GM19099 (cell line): ENCODE data around the gene GBP4.

Experiments
- POLR2A ChIP-seq: IDR thresholded peaks from 3 replicates; pipeline ENCODE4 v1.6.1; 2011; ENCODE audit warnings: low read depth; ENCODE audit not compliant: insufficient read length; ENCODE audit errors: extremely low read depth

GBP4 gene

DNA sequence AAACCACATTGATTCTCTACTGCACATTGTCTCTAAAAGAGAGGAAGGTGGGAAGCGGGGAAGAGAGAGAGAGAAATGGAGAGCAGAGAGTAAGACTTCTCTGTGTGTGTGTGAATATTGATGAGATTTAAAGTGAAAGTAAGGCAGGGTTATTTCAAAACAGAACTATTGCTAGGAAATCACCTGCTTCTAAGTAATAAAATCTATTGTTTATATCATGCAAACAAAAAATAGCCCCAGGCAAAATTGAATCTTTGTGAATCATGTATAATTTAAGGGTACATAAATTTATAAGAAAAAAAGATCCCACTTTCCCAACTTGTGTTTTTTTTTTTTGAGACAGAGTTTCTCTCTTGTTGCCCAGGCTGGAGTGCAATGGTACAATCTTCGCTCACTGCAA lies 21.8 kb downstream of the GBP4 start:
- no peak for TF ChIP-seq POLR2A

DNA sequence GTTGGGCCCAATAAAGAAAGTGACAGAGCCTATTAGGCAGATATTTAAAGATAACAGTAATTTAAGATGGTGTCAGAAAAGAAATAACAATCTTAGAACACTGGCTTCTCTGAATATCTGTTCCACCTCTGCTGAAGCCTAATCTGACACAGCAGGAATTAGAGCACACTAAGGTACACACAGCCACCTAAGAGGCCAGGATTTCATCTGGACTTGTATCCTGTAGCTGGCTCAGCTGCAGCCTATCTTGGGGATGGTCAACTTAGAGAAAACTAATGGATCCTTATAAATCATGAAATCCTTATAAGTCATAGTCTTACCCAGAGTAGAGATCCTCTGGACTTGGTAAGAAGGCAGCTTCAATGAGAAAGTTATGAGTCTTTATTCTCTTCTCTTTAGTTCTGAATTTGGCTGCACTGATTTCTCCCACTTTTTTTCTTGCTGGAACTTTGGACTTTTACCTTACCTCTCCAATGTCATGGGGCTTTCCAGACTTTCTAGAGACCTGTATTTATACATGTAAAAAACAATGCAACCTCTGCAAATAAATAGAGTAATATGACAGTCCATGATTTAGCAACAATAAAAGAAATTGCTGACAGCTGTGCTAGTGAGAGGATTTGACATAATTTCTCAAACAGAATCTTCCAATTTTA lies 23.0 kb downstream of the GBP4 start, which contains the start of gene GBP7:
Gene GBP7 (minus strand): TSS at position 403 of the 656 bp plus-strand sequence. CDS start 4,068 bp downstream, outside the sequence.
- no peak for TF ChIP-seq POLR2A

DNA sequence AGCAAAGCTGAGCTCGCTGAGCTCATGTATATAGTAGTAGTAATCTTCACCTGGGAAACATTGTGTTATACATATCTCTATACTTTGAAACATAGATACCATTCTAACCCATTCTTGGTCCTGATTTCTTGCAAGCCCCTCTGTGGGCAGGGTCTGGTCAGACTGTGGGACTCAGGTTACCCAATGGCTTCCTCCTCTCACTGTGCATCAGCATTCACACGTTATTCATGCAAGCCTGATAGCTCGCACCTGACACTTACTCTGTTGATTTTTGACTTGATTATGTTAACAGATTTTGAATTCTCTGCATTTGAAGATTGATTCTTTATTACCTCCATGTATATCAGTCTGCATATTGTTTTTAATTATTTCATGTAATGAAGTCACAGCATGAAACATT lies 24.3 kb downstream of the GBP4 start:
- TF ChIP-seq POLR2A = no peak

DNA sequence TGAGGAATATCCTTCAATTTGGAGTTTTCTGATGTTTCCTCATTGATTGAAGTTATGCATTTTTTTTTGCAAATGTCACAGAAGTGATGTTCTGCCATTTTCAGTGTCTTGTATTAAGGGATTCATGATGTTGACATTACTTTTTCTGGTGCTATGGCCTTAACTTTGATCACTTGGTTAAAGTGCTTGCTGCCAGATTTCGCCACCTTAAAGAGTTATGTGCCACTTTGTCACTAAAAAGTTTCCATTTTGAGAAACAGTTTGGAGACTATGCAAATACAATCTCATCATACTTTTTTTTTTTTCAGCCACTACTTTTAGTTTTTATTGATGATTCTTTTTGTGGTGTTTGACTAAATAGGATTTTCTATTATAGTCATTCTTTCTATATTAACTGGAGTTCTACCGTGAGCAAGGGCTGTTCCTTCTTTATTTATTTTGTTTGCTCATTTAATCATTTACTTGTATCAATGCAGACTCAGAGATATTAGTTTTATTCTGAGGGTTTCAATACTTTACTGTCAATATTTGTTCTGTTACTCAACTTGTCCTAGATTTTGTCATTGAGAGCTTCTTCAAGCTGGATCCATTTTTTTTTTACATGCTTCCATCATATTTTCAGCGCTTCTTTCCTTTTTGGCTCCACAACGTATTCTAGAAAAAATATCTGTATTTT lies 26.1 kb downstream of the GBP4 start:
- no peak for TF ChIP-seq POLR2A

DNA sequence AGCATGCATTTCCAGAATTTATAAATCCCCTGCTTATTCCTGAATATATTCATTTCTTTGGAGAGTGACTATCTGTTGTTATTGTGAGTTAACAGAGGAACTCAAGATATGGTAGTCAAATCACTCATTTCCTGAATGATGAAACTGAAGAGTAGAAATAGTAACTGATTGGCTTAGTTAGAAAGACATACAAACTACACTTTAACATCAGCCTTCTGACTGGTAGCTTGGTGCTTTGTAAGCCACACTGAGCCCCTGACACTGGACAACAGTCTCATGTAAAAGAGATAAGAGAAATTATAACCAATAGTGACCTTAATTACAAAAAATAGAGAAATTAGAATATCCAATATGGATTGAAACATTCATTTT lies 27.7 kb downstream of the GBP4 start:
- TF ChIP-seq POLR2A = no peak

DNA sequence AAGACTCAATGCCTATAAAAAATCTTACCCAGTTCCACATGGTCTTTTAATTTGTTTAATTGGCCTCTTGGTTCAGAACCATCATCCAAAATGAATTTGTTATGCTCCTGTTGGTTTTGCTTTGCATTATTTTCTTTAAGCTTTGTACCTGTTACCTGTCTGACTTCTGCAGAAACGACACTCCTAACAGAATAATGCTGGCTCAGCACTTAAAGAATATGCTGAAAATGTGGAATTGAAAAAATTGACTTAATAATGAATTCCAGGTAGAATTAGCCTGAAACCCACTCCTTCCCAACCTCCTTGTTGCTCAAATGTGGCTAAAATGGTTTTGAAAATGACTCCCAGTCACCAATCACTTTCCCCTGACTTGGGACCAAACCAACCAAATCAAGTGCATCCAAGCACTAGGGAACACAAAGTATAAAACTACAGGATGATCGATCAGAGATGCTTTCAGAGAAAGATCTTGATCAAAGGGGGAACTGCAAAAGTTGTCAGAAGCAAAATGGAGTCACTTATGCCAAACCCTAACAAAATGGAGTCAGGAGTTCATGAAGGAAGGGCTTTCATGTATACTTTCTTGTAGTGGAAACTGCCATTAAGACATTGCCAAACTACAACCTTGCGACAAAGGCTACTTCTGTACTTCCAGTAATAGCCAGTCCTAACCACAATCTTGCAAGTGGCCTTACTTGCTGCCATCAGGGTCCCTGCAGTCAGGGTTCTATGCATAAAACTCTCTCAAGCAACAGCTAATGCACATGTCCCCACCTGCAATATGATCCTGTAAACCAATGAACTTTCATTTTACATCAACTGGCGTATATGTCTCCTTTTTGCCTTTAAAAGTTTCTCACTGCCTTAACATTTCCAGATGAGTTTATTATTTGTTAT lies 28.3 kb downstream of the GBP4 start:
- TF ChIP-seq POLR2A = no peak

DNA sequence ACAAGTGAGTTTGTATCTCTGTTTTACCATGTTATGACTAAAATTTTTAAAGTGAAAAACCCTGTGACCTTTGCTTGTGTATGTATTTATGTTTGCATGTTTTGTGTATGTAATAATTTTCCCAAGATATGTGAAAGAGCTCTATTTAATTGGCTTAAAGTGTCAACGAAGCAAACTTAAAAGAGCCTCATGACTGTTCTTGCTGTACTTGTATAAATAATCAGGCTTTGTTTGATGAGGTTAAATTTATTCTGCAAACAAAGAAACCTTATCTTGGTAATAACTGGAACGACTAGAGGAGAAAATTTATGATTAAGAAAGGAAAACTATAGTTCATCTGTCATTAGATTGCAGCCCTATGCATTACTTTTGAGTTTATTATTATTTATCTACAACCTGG lies 29.6 kb downstream of the GBP4 start:
- no peak for TF ChIP-seq POLR2A

DNA sequence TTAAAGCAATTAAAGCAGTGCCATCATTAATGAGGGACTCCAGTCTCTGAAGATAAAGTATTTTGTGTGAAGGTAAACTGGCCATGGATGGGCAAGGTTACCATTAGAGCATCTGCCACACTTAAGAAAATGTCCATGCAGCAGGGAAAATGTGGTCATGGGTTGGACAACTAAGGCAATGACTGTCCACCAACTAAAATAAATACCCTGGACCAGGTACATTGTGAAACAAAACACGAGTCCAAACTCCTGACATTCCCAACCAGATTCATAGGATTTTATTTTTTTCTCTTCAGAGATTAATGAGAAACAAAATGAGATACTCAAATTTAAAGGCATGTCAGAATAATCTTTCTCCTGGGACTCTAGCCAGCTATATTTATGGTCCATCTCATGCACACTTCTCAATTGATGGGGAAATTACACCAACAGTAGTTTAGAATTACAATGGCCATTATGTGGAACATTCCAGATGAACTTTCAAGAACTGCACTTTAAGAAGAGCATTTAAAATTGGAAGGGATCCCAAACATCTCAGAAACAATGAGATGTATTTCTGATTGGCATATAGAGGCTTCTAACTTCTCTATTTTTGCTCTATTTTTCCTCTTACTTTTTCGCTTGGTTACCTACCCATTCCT lies 31.0 kb downstream of the GBP4 start:
- no peak for TF ChIP-seq POLR2A

DNA sequence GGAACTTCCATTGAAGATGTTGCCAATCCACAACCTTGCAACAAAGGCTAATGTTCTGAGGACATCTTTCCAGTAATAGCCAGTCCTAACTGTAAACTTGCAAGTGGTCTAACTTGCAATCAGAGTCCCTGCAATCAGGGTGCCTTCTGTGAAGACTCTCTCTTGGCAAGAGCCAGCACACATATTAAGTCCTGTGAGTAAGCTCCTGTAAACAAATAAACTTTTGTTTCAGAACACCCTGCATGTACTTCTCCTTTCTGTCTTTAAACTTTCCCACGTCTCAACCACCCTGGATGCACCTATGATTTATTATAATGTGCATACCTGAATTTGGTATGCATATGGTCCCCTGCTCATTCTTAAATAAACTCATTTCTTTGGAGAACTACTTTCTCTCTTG lies 32.0 kb downstream of the GBP4 start:
- TF ChIP-seq POLR2A = no peak

DNA sequence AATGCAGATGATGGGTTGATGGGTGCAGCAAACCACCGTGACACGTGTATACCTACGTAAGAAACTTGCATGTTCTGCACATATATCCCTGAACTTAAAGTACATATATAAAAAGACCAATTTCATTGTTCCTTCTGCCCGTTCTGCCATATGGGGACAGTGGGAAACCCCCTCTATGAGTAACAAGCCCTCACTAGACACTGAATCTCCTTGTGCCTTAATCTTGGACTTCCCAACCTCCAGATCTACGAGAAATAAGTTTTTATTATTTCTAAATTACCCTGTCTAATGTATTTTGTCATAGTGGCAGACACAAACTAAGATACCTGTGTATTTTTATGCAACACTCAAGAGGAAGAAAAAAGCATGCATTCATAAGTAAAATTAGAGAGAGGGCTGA lies 32.9 kb downstream of the GBP4 start:
- TF ChIP-seq POLR2A = no peak

DNA sequence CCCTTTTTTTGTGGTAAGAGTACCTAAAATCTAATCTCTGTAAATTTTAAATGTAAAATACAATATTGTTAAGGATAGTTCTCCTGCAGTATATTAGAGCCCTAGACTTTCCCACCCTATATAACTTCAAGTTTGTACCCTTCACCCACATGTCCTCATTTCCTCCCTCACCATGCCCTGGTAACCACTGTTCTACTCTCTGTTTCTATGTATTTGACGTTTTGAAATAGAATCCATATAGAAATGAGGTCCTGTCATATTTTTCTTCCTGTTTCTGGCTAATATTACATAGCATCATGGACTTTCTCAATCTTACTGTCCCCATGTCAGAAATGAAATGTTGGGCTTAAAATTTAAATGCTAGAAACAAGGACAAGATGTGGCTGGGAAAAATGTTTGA lies 47.7 kb downstream of the GBP4 start:
- TF ChIP-seq POLR2A = no peak

DNA sequence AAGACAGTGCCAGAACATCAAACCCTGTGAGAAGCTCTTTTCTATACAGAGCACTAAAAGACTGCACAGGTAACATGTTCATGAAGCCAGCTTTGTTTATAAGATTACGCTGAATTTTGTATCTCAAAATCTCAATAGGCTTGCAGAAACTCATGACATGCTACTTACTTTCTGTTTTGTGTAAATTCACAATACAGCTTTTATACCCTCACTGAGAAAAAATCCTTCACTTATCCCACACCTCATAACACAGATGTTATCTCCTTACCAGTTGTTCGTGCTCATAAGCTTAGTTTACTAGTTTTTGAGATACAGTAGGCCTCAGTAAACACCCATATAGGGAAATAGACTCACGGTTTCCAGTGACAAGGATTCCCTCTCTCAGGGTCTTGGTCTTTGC lies 48.8 kb downstream of the GBP4 start:
- no peak for TF ChIP-seq POLR2A

DNA sequence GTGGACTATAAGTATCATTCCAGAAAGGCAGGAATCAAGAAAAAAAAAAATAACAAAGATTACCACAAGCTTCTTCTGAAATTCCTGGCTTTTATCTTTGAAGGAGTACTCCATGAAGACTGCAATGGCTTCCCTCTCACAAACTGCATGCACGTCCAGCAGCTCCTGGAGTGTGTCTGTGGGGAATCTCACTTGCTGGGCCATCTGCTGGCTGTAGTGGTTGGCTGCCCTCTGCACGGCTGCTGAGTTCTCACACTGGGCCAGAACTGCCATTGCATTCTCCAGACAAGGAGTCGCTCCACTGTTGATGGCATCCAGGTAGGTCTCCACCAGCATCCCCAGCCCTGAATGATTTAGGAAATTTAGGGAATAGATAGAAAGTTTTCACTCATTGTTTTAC lies 49.5 kb downstream of the GBP4 start:
- TF ChIP-seq POLR2A = no peak

DNA sequence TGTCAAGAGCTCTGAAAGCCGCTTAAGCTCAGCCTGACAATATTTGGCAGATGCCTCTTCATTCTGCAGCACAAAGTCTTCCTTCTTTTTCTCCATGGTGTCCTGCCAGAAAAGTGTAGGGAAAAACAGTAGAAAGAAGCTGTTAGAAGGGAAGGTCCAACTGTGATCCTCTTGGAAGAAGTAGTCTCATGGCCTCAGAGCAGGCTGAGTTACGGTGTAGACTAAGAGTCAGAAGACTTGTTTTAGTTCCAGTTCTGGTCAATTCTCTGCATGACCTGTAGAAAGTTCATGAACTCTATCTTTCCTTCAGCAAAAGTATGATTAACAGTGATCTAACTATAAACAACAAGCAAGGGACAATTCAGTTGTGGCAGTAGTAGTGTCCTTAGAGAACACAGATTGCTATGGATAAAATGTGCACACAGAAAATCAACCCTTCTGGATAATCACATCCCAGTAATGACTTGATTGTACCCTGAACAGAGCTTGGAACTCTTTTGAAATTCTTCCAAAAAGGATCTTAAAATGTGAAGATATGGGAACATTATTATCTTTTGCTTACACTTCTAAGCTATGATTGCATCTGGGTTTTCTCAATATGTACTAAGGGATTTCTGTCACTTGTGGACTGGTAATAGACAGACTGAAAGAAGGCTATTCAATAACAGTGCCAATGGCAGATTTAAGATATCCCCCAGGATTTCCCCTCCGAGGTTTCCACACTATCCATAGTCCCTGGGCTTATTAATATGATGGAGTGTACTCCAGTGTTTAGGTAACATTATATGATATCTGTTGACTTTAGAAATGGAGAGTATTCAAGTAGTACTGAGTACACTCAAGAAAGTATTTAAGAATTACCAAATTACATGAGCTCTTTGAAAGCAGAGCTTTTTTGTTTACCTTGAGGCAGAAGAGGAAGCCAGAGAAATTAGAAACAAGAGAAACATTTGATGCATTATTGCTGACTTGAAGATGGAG lies 50.8 kb downstream of the GBP4 start:
- TF ChIP-seq POLR2A = no peak
